H54 (cell line): ENCODE measurements around the gene NBPF20.
"Not testable (repeated sequence)": the region's sequence is repeated elsewhere in the genome, so short reads cannot be mapped to it uniquely, and the experiment has no call there.

Experiments used
- DNase-seq: peaks from one replicate; pipeline ENCODE4 v3.0.0; 2011; ENCODE audit warnings: low spot score, mixed read lengths; ENCODE audit not compliant: insufficient read length
- FAIRE-seq: peaks from 3 replicates; lab custom pipeline; 2011; peaks lifted over from hg19 to GRCh38; lab: Jason Lieb, UNC
- POLR2A ChIP-seq: IDR thresholded peaks from 2 replicates; pipeline ENCODE4 v1.6.1; 2011; ENCODE audit warnings: low read depth, mild to moderate bottlenecking, low read length

NBPF20 gene

DNA sequence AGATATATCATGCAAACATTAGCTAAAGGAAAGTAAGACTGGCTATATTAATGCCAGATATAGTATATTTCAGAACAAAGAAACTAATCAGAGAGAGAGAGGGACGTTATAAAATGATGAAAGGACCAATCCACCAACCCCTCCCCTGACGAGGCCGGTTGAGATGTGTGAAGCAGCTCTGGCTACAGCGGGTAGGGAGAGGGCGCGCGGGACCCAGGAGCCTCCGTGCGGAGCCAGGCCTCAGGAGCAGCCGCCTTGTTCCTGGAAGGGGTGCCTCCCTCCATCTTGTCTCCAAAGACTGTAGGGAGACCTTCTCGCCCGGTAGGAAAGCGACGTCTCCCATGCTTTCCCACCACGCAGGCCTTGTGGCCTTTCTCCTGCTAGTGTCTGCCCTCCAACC lies 5.4 kb upstream of the NBPF20 start:
- not testable (repeated sequence) for FAIRE-seq

DNA sequence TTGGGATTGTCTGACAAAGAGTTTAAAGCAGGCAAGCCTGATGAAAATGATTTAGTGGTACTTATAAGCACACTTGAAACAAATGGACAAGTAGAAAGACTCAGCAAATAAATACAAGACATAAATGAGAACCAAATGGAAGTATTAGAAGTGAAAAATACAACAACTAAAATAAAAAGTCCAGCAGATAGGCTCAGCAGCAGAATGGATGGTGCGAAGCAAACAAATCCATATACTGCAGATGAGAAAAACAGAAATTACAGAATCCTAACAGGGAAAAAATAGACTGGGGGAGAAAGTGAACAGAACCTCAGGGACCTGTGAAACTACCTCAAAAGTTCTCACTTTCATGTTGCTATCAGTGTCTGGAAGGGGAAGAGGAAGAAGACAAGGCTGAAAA lies 3.9 kb upstream of the NBPF20 start:
- not testable (repeated sequence) for DNase-seq, FAIRE-seq

More for the DNA sequence above, 5.4 kb upstream of the NBPF20 start:
- DNase-seq, result not testable (repeated sequence)

DNA sequence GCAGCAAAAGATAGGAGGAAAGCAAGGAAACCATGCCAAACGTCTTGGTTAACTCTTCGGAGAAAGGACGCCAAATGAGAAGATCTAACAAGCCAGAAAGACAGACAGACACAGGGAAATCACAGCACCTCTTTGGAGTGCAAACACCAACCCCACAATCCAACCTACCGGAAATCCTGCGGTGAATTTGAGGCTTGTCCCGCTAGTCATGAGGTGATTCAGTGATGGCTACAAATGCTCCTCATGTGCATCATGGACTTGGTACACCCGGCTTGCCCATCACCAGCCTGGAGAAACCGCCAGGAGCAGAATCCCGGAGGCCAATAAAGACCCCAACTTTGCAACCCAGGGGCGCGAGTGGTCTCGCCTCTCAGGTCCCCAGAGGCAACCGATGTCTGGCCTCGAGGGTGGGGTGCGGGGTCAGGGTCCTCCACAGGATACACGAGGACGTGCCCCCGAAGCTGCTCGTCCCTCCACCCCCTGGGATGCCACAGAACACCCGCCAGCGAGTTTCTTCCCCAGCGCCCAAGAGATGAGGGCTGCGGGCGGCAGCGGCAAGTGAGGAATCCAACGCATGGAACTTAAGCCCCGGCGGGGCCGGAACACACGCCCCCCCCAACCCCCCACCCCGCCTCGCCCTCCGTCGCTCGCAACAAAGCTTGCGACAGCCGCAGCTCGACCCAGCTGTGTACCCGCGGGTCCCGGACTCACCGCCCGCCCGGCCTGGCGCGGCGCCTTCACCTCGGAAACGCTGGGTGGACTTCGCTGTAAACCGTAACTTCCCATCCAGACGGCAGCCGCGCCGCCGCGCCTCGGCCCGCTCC lies 579 bp downstream of the NBPF20 start:
- not testable (repeated sequence) for FAIRE-seq
- DNase-seq, result peak; percentile 36
- 0 out of 2 replicates have a peak, but pooled peaks have one; percentile 14 for TF ChIP-seq POLR2A

DNA sequence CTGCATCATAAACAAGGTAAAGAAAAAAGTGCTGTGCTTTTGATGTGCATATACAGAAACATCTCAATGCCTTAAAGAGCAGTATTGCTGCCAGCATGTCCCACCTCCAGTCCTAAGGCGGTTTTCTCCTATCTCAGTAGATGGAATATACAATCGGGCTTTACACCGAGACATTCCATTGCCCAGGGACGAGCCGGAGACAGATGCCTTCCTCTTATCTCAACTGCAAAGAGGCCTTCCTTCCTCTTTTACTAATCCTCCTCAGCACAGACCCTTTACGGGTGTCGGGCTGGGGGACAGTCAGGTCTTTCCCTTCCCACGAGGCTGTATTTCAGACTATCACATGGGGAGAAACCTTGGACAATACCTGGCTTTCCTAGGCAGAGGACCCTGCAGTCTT lies 10.3 kb downstream of the NBPF20 start:
- FAIRE-seq, DNase-seq: not testable (repeated sequence)

DNA sequence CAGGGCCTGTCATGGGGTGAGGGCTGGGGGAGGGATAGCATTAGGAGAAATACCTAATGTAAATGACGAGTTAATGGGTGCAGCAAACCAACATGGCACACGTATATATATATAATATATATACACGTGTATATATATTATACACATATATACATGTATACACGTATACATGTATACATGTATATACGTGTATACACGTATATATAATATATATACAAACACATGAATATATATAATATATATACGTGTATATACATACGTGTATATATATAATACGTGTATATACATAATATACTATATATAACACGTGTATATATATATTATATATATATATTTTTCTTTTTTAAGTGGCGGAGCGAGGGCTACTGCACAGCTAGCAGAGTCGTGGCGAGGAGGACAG lies 18.1 kb downstream of the NBPF20 start:
- FAIRE-seq, DNase-seq: not testable (repeated sequence)

DNA sequence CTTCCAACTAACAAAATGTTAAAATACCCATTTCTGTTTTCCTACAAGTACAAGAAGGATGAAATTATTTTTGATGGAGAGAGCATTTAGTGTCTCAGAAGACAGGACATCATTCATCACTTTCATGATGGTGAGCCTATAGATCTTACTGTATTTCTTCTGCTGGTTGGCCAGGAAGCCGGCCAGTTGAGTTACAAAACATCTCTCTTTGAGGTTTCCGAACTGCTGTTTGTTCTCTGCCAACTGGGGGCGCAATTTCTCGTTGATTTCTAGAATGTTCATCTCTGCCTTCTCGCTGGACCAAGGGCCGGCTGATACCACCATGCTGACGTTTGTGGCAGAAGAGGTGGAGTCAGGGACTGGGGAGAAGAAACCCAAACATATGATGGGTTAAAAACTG lies 20.5 kb downstream of the NBPF20 start:
- not testable (repeated sequence) for FAIRE-seq

DNA sequence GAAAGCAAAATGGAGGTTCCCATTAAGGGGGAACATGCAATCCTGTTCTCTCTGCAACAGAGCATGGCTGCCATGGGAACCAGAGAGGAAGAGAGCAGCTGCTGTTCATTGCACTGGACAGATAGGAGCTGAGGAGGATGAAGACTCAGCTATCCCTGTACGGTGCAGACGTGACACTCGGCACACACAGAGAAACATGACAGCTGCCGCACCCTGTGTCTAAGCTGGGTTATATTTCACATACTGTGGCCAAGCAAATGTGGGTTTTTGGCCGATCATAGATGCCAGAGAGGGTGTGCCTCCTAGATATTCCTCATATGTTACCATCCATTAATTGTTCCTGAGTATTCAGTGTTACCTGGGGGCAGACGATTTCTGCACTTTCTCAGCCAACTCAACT lies 24.7 kb downstream of the NBPF20 start:
- not testable (repeated sequence) for DNase-seq, FAIRE-seq

More for the DNA sequence above, 20.5 kb downstream of the NBPF20 start:
- not testable (repeated sequence) for DNase-seq
